ENCODE results near the gene WWP2.

The WWP2 gene

GRCh38 chr16:69916462-69916861 lies 154.3 kb downstream of the WWP2 start (continued):
- TF ChIP-seq ZBTB49 (tag by site-specific recombination; IDR thresholded peaks at IDR 0.05; ENCODE audit: low read depth) (no peak), ZNF18 (tag by site-specific recombination; IDR thresholded peaks at IDR 0.05) (no peak), ZNF335 (tag by site-specific recombination; conservative IDR thresholded peaks at IDR 0.05) (no peak), ZBTB1 (tag by site-specific recombination; IDR thresholded peaks at IDR 0.05) (no peak), ATF2 (tag by site-specific recombination; IDR thresholded peaks at IDR 0.05; ENCODE audit: low read depth) (no peak), ZNF362 (tag by site-specific recombination; IDR thresholded peaks at IDR 0.05) (no peak)

GRCh38 chr16:69917311-69917710 lies 155.2 kb downstream of the WWP2 start:
- POLR2A ChIA-PET, result interaction anchor here (0.5 to 1.2 kb wide), 2 partner anchors 12 to 407 kb away, joined by 3 to 7 read pairs; no protein-coding TSS in a partner anchor
- no peaks in the 10 kb centered on the region for H3K4me1 ChIP-seq (ENCODE audit: control insufficient read depth, insufficient read depth, low read length)
- H3K27ac ChIP-seq (ENCODE audit: extremely low read depth, low read depth, low read length), result no peak overlapping the region
- CTCF ChIA-PET, result interaction anchor here (0.7 to 3.0 kb wide), 3 partner anchors 12 to 121 kb away, joined by 3 to 28 read pairs (median 3); no protein-coding TSS in a partner anchor
- H3K9me3 ChIP-seq (ENCODE audit: control insufficient read depth, insufficient read depth, low read depth, low read length), result no peaks in the 10 kb centered on the region
- no peaks in the 10 kb centered on the region for H3K36me3 ChIP-seq (ENCODE audit: control insufficient read depth in 2 of 2, insufficient read depth in 1 of 2, low read length in 2 of 2)
- TF ChIP-seq INSM2 (tag by site-specific recombination; IDR thresholded peaks at IDR 0.05) (no peak), ZNF140 (tag by site-specific recombination; IDR thresholded peaks at IDR 0.05) (no peak), ZXDB (tag by site-specific recombination; IDR thresholded peaks at IDR 0.05) (no peak)
- H3K4me3 ChIP-seq (ENCODE audit: low read depth, low read length), result no peak overlapping the region

- H3K4me1 ChIP-seq (ENCODE audit: control insufficient read depth, insufficient read depth, low read length), result no peaks in the 10 kb centered on the region
- H3K36me3 ChIP-seq (ENCODE audit: control insufficient read depth in 2 of 2, insufficient read depth in 1 of 2, low read length in 2 of 2), result no peaks in the 10 kb centered on the region
- H3K9me3 ChIP-seq (ENCODE audit: control insufficient read depth, insufficient read depth, low read depth, low read length), result no peaks in the 10 kb centered on the region
- H3K4me3 ChIP-seq (ENCODE audit: low read depth, low read length), result no peak overlapping the region
- CTCF ChIA-PET, result interaction anchor here (0.7 to 3.0 kb wide), 3 partner anchors 12 to 121 kb away, joined by 3 to 28 read pairs (median 3); no protein-coding TSS in a partner anchor
- POLR2A ChIA-PET, result interaction anchor here (0.5 to 1.2 kb wide), 2 partner anchors 12 to 407 kb away, joined by 3 to 7 read pairs; no protein-coding TSS in a partner anchor
- H3K27ac ChIP-seq (ENCODE audit: extremely low read depth, low read depth, low read length), result no peak overlapping the region
- TF ChIP-seq ZNF518A (tag by site-specific recombination; conservative IDR thresholded peaks at IDR 0.05; ENCODE audit: low read depth) (no peak), ZNF843 (tag by site-specific recombination; IDR thresholded peaks at IDR 0.05) (no peak), OSR2 (tag by site-specific recombination; IDR thresholded peaks at IDR 0.05) (no peak), ZFP3 (tag by site-specific recombination; IDR thresholded peaks at IDR 0.05; ENCODE audit: low read depth) (no peak), AEBP2 (tag by site-specific recombination; IDR thresholded peaks at IDR 0.05; ENCODE audit: borderline replicate concordance) (no peak), ZNF16 (tag by site-specific recombination; IDR thresholded peaks at IDR 0.05; ENCODE audit: low read depth) (no peak), ZNF19 (tag by site-specific recombination; IDR thresholded peaks at IDR 0.05; ENCODE audit: low read depth) (no peak), ZBTB21 (tag by site-specific recombination; IDR thresholded peaks at IDR 0.05) (no peak), ZNF37A (tag by site-specific recombination; IDR thresholded peaks at IDR 0.05) (no peak)
Measured at GRCh38 chr16:69917739-69918138, 155.6 kb downstream of the WWP2 start.

Data from HEK293 (cell line).